OCI-LY1 (cell line): ENCODE data around the gene APLP2.

ENCODE experiments used
- EZH2 ChIP-seq: fragments of 200-600 bp; sonication (generic), shearing (Covaris generic); IDR thresholded peaks from 2 replicates; pipeline ENCODE4 v1.8.0; 2017; ENCODE audit warnings: borderline replicate concordance, mixed run types, mild to moderate bottlenecking, antibody characterized with exemption, low read length, moderate library complexity, mixed read lengths
- TF ChIP-seq, protein P1 (sequence below): fragments of 200-600 bp; sonication (generic), shearing (Covaris generic); IDR thresholded peaks from 2 replicates; pipeline ENCODE4 v1.5.1; 2017; ENCODE audit warnings: mild to moderate bottlenecking, antibody characterized with exemption, low read length, moderate library complexity, mixed read lengths

DNA sequence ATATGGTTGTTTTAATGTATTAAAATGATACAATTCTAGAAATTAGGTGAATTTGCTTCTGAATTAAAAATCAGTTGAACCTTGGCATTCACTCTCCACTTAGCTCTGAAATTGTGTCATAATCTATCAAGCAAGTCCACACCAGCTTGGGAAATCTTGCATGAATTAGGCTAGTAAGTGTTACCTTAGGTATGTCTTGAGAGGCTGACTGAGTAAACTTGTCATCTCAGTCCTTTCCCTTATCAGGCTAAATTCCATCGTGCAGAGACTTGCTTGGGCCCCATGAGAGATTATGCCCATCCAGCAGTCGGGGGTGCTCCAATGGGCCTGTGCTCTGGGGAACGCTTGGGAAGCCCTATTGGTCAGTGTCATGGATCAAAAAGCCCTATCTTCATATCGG, 55.9 kb downstream of the APLP2 start:
- TF ChIP-seq, protein P1, sequence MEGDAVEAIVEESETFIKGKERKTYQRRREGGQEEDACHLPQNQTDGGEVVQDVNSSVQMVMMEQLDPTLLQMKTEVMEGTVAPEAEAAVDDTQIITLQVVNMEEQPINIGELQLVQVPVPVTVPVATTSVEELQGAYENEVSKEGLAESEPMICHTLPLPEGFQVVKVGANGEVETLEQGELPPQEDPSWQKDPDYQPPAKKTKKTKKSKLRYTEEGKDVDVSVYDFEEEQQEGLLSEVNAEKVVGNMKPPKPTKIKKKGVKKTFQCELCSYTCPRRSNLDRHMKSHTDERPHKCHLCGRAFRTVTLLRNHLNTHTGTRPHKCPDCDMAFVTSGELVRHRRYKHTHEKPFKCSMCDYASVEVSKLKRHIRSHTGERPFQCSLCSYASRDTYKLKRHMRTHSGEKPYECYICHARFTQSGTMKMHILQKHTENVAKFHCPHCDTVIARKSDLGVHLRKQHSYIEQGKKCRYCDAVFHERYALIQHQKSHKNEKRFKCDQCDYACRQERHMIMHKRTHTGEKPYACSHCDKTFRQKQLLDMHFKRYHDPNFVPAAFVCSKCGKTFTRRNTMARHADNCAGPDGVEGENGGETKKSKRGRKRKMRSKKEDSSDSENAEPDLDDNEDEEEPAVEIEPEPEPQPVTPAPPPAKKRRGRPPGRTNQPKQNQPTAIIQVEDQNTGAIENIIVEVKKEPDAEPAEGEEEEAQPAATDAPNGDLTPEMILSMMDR: no peak
- no peak for TF ChIP-seq EZH2
